Uterus (tissue), 4 donors: ENCODE results near the gene SULT2A1. TPM values are rescaled to one million over a fixed set of nuclear protein-coding genes. Genes with fewer than 3 reads are reported as not detected.

Experiments
- DNase-seq, 2 donors: peaks; one replicate each; pipeline ENCODE4 v3.0.0-alpha.2; 2019 to 2020
- H3K27ac ChIP-seq, 2 donors: fragments of 200-600 bp; sonication (generic); 1 replicate in 1 of 2; 2 replicates in 1 of 2; pipeline ENCODE4 v1.5.1; 2016 to 2018
- H3K27me3 ChIP-seq, 2 donors: fragments of 200-600 bp; sonication (generic); one replicate each; pipeline ENCODE4 v1.5.1; 2018 to 2019; ENCODE audit warnings: control low read depth in 1 of 2
- H3K36me3 ChIP-seq, 2 donors: fragments of 200-600 bp; sonication (generic); one replicate each; pipeline ENCODE4 v1.5.1; 2019; ENCODE audit warnings: control low read depth in 1 of 2
- H3K4me1 ChIP-seq, 2 donors: fragments of 200-600 bp; sonication (generic); one replicate each; pipeline ENCODE4 v1.5.1; 2018 to 2019; ENCODE audit warnings: control low read depth in 1 of 2
- H3K4me3 ChIP-seq, 2 donors: fragments of 200-600 bp; sonication (generic); 1 replicate in 1 of 2; 2 replicates in 1 of 2; pipeline ENCODE4 v1.5.1; 2018 to 2019; ENCODE audit warnings: mild to moderate bottlenecking in 1 of 2
- H3K9me3 ChIP-seq, 2 donors: fragments of 200-600 bp; sonication (generic); one replicate each; pipeline ENCODE4 v1.5.1; 2019; ENCODE audit warnings: control low read depth in 1 of 2
- CTCF ChIP-seq, 4 experiments: fragments of 200-600 bp in 2 of 4; fragments of 450-650 bp in 2 of 4; sonication (generic) in 2 of 4; IDR thresholded peaks; one replicate each; pipeline ENCODE4 v1.5.1; 2016 to 2019; ENCODE audit warnings: antibody characterized with exemption in 4 of 4, mild to moderate bottlenecking in 2 of 4, moderate library complexity in 1 of 4
- POLR2A ChIP-seq, 2 donors: fragments of 450-650 bp; IDR thresholded peaks; one replicate each; pipeline ENCODE4 v1.6.1; 2016; ENCODE audit warnings: antibody characterized with exemption in 2 of 2, mild to moderate bottlenecking in 1 of 2, moderate library complexity in 1 of 2
- intact Hi-C: fragments of 100-400 bp; cut with DNase I; formaldehyde crosslinking; loops from one replicate; pipeline ENCODE4 v1.15.1; 2023; ENCODE audit warnings: low total_unique reads
- total RNA-seq, 4 donors: library from RNA; depleted of rRNA in 3 of 4; stranded (reverse); fragments of >200 nt in 3 of 4; gene quantifications; one replicate each; pipeline versions ENCODE4 v1.1.0 to v1.2.4, GENCODE V29; 2014 to 2023
- donor health status: DM: yes; HTN: yes; CAD: no.

The SULT2A1 gene
- total RNA-seq, 4 donors from 2014 or later, result not detected

- DNase-seq, result no peak
- intact Hi-C loops, result no loop called here
These were observed 64.6 kb downstream of the SULT2A1 start, which contains the start of gene CRX for GRCh38 chr19:47821460-47822020. Gene CRX (plus strand): TSS chr19:47821937. CDS start chr19:47834444, 12,507 bp downstream.

More at GRCh38 chr19:47821460-47822020, 64.6 kb downstream of the SULT2A1 start, which contains the start of gene CRX:
- Histone ChIP-seq H3K27me3 (no peaks in the 10 kb centered on the region), H3K36me3 (no peaks in the 10 kb centered on the region), H3K4me3 (no peak within 1 kb of the TSS), H3K9me3 (no peaks in the 10 kb centered on the region), H3K27ac (no peak within 1 kb of the TSS), H3K4me1 (no peaks in the 10 kb centered on the region)
- TF ChIP-seq CTCF (IDR thresholded peaks at IDR 0.05) (no peak), POLR2A (IDR thresholded peaks at IDR 0.05) (no peak)

Other genes starting within 250 kb of the SULT2A1 start
- gene EHD2, start 172.9 kb downstream of the SULT2A1 start, total RNA-seq, result 100 to 1,000 TPM in 1 of 4 donors, 10 to 100 TPM in 3; 72.0 to 198 (median 82.9) TPM
- gene NOP53, start 140.8 kb downstream of the SULT2A1 start, total RNA-seq, result 100 to 1,000 TPM; 116 to 555 (median 444) TPM
- 1,000 to 10,000 TPM in 1 of 4 donors, 100 to 1,000 TPM in 3; 173 to 1,323 (median 512) TPM for gene SELENOW, start 107.6 kb downstream of the SULT2A1 start, total RNA-seq
- gene TPRX1, start 81.8 kb downstream of the SULT2A1 start, total RNA-seq, result not detected
- gene CRX, start 64.4 kb downstream of the SULT2A1 start, total RNA-seq, result not detected
- gene TPRX2, start 27.1 kb downstream of the SULT2A1 start, total RNA-seq, result not detected
- not detected for gene BSPH1, start 105.9 kb upstream of the SULT2A1 start, total RNA-seq
- gene ELSPBP1, start 108.3 kb upstream of the SULT2A1 start, total RNA-seq, result not detected
- not detected for gene CABP5, start 157.8 kb upstream of the SULT2A1 start, total RNA-seq
- gene PLA2G4C, start 224.5 kb upstream of the SULT2A1 start, total RNA-seq, result 10 to 100 TPM in 1 of 4 donors, 1 to 10 TPM in 3; 2.1 to 15.6 (median 5.3) TPM